Keratinocyte (primary cell): Measurements from ENCODE around the gene ASPN.

Experiments used
- EZH2 ChIP-seq: IDR thresholded peaks from one replicate; pipeline ENCODE4 v1.6.1; 2012; ENCODE audit warnings: inconsistent platforms, mild to moderate bottlenecking, low read length, moderate library complexity
- TF ChIP-seq, protein P1 (sequence below), 3 experiments: IDR thresholded peaks in 1 of 3; conservative IDR thresholded peaks in 1 of 3; optimal IDR thresholded peaks in 1 of 3; 2 replicates in 2 of 3; 3 replicates in 1 of 3; pipeline versions ENCODE3 to v1.5.1; 2011; ENCODE audit warnings: low read length in 3 of 3, mild to moderate bottlenecking in 3 of 3, moderate library complexity in 2 of 3, control low read depth in 1 of 3, inconsistent platforms in 1 of 3; ENCODE audit not compliant: insufficient read depth in 2 of 3; ENCODE audit errors: extremely low read depth in 1 of 3

DNA sequence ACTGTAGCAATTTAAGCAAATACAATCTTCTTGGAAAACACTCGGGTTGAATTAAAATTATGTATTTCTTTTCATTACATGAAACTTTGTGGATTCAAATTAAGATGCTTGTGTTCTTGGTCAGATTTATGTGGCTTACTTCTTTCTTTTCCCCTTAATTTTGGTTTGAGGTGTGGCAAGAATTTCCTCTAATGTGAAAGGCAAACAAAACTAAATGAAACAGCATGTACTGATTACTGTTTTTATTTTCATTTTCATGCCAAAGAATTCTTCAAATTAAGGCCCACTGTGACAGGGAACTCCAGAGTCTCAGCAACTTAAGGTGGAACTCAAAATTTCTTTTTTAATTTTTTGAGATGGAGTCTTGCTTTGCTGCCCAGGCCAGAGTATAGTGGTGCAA lies 58.0 kb downstream of the ASPN start, which contains the start of gene OMD:
- TF ChIP-seq EZH2, result no peak
- TF ChIP-seq, protein P1, sequence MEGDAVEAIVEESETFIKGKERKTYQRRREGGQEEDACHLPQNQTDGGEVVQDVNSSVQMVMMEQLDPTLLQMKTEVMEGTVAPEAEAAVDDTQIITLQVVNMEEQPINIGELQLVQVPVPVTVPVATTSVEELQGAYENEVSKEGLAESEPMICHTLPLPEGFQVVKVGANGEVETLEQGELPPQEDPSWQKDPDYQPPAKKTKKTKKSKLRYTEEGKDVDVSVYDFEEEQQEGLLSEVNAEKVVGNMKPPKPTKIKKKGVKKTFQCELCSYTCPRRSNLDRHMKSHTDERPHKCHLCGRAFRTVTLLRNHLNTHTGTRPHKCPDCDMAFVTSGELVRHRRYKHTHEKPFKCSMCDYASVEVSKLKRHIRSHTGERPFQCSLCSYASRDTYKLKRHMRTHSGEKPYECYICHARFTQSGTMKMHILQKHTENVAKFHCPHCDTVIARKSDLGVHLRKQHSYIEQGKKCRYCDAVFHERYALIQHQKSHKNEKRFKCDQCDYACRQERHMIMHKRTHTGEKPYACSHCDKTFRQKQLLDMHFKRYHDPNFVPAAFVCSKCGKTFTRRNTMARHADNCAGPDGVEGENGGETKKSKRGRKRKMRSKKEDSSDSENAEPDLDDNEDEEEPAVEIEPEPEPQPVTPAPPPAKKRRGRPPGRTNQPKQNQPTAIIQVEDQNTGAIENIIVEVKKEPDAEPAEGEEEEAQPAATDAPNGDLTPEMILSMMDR (optimal IDR thresholded peaks at IDR 0.05 in 1 of 3, IDR thresholded peaks at IDR 0.05 in 1 of 3, conservative IDR thresholded peaks at IDR 0.05 in 1 of 3; ENCODE audit: extremely low read depth in 1 of 3, insufficient read depth in 2 of 3, low read length in 3 of 3), result no peak
